ENCODE data around the gene OR10G3.
A peak's percentile ranks its signal among the peaks of the same experiment; 100 is the strongest.
"Not testable (repeated sequence)": the region's sequence is repeated elsewhere in the genome, so short reads cannot be mapped to it uniquely, and the experiment has no call there.

Gene OR10G3

GRCh38 chr14:21579976-21580375 is at the start of gene OR10G3:
OR10G3 (minus strand) TSS chr14:21580076; CDS start chr14:21570744, 9,332 bp downstream.
- DNase-seq (ENCODE audit: low read depth), result no peak

- no peak for DNase-seq (ENCODE audit: low read depth)
Measured at GRCh38 chr14:21626491-21627230, 46.8 kb upstream of the OR10G3 start.

- no peak for DNase-seq (ENCODE audit: low read depth)
Measured at GRCh38 chr14:21617614-21618013, 37.7 kb upstream of the OR10G3 start.

GRCh38 chr14:21614240-21614639 is 34.4 kb upstream of the OR10G3 start:
- no peak for DNase-seq (ENCODE audit: low read depth)

GRCh38 chr14:21612324-21612723 is 32.4 kb upstream of the OR10G3 start:
- no peak for DNase-seq (ENCODE audit: low read depth)

- DNase-seq (ENCODE audit: low read depth), result not testable (repeated sequence)
Measured at GRCh38 chr14:21602181-21602580, 22.3 kb upstream of the OR10G3 start.

GRCh38 chr14:21589317-21589716 is 9.4 kb upstream of the OR10G3 start:
- DNase-seq (ENCODE audit: low read depth), result no peak

- no peak for DNase-seq (ENCODE audit: low read depth)
Measured at GRCh38 chr14:21575661-21576060, 4.2 kb downstream of the OR10G3 start.

GRCh38 chr14:21572604-21573003 is 7.3 kb downstream of the OR10G3 start:
- no peak for DNase-seq (ENCODE audit: low read depth)

- DNase-seq (ENCODE audit: low read depth), result no peak
Measured at GRCh38 chr14:21558703-21559170, 21.1 kb downstream of the OR10G3 start.

- peak; percentile 65 for DNase-seq (ENCODE audit: low read depth)
Measured at GRCh38 chr14:21557084-21557901, 22.6 kb downstream of the OR10G3 start.

- DNase-seq (ENCODE audit: low read depth), result no peak
Measured at GRCh38 chr14:21556378-21557083, 23.3 kb downstream of the OR10G3 start.

- no peak for DNase-seq (ENCODE audit: low read depth)
Measured at GRCh38 chr14:21553266-21553665, 26.6 kb downstream of the OR10G3 start.

- DNase-seq (ENCODE audit: low read depth), result not testable (repeated sequence)
Measured at GRCh38 chr14:21544588-21544987, 35.3 kb downstream of the OR10G3 start.

GRCh38 chr14:21543963-21544362 is 35.9 kb downstream of the OR10G3 start:
- DNase-seq (ENCODE audit: low read depth), result no peak

- no peak for DNase-seq (ENCODE audit: low read depth)
Measured at GRCh38 chr14:21543521-21543960, 36.3 kb downstream of the OR10G3 start.

GRCh38 chr14:21541413-21542074 is 38.3 kb downstream of the OR10G3 start:
- DNase-seq (ENCODE audit: low read depth), result no peak

GRCh38 chr14:21539189-21539940 is 40.5 kb downstream of the OR10G3 start:
- no peak for DNase-seq (ENCODE audit: low read depth)

GRCh38 chr14:21537090-21537424 is 42.8 kb downstream of the OR10G3 start:
- no peak for DNase-seq (ENCODE audit: low read depth)

- no peak for DNase-seq (ENCODE audit: low read depth)
Measured at GRCh38 chr14:21536418-21537089, 43.3 kb downstream of the OR10G3 start.
